Right hindlimb (tissue), 1 donor: ENCODE measurements around the gene CXCL10.

ENCODE experiments used
- DNase-seq: peaks from one replicate; pipeline ENCODE4 v3.0.0-alpha.2; 2018

CXCL10 gene

DNA sequence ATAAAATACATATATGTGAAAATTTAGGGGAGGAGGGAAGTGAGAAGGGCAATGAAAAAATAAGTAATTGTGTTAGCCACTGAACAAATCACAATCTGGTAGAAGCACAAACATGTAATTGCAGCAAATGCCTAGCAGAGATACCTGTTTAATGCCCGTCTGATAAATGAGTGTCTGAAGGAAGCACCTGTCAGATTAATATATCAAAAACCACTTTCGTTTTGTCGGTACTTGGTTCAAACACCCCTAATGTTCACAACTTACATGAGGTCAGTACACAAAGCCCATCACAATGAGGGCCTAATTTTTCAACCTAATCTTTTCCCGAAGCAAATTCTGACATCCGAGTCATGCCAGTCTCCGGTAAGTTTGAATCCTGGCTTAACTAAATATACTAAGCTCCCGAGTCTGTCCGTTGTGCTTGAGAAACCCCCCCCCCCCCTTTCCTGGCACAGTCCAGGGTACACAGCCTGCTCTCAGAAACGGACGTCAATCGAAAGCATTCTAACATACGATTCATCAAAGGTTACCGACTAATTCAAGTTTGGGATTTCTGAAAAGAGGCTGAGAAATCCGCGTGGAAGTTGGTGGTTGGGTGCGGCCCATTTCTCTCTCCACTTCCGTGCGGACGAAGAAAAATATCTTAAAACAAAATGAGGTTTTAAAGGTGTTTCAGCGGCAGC, 33.3 kb downstream of the CXCL10 start:
- no peak for DNase-seq

DNA sequence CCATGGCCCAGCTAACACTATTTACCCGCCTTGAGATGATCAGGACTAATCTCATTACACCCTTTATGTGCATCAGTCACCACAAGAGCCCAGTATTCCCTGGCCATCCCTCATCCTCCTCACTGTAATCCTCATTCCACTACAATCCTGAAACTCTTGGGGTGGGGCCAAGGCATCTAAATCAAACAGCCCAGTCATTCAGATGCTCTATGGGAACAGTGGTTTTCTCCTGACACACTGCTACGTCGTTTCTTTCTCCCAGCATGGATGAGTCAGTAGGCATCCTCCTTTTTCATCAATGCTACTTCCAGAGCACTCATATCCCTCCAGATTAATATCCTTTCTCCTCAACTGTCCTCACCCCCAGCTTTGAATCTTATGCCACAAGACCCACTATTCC, 38.2 kb downstream of the CXCL10 start:
- DNase-seq: no peak

DNA sequence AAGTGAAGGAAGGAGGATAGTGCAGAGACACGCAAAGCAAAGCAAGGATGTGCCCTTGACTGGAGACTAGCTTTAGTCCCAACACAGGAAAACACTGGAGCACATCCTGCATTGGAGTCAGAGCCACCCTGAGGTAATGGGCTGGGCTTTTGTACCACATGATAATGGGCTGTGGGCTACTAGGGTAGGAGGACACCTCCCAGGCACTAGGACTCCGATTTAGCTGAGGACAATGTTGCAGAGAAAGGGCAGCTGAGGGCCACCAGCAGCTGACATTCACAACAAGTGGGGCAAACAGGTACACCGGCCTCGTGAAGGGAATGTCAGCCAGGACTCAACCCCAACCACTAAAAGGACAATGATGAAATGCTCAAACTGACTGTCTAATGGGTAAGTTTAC, 42.7 kb downstream of the CXCL10 start:
- no peak for DNase-seq

DNA sequence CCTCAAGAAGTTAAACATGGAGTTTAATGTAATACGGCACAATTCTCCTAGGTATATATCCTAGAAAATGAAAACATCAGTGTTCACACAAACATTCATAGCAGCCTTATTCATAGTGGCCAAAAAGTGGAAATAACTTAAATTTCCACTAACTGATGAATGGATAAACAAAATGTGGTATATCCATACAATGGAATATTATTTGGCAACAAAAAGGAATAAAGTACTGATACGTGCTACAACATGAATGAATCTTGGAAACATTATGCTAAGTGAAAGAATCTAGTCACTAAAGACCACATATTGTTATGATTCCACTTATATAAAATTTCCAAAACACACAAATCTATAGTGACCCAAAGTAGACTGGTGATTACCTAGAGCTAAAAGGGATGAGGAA, 47.1 kb downstream of the CXCL10 start:
- no peak for DNase-seq

DNA sequence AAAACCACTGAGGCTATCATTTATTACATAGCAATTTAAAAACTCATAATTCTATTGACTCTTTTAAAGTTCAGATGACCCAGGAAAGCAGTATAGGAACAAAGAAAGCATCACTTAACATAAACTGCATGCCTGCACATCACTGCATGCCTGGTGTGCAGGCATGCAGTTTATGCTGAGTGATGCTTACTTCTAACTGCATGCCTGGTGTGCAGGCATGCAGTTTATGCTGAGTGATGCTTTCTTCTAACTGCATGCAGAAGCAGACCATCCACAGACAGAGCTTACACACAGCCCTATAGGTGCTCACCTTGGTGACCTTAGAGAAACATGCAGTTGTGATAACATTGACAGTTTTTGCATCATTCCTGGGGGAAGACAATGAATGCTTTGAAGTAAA, 49.5 kb downstream of the CXCL10 start:
- DNase-seq: no peak
